Activated CD4-positive, alpha-beta T cell treated with anti-CD3 and anti-CD28 coated beads, Interleukin-2, amount 10 ng/mL, durations not matched to agents 24 days and 14 days (primary cell): Measurements from ENCODE around the gene DPYSL4. TPM values are rescaled to one million over a fixed set of nuclear protein-coding genes. Genes with fewer than 3 reads are reported as not detected.

Source experiments
- DNase-seq: peaks from one replicate; pipeline ENCODE4 v3.0.0; 2022
- H3K27ac Mint-ChIP-seq: one replicate; pipeline ENCODE4 v1.8.0; 2022; ENCODE audit warnings: mild to moderate bottlenecking, mixed read lengths
- H3K27me3 Mint-ChIP-seq: one replicate; pipeline ENCODE4 v1.8.0; 2022; ENCODE audit warnings: mixed read lengths
- H3K36me3 Mint-ChIP-seq: one replicate; pipeline ENCODE4 v1.8.0; 2022; ENCODE audit warnings: low read depth, mild to moderate bottlenecking, mixed read lengths
- H3K4me1 Mint-ChIP-seq: one replicate; pipeline ENCODE4 v1.8.0; 2021; ENCODE audit warnings: mixed read lengths
- H3K4me3 Mint-ChIP-seq: one replicate; pipeline ENCODE4 v1.8.0; 2022; ENCODE audit warnings: mild to moderate bottlenecking, moderate library complexity, mixed read lengths
- H3K9me3 Mint-ChIP-seq: one replicate; pipeline ENCODE4 v1.8.0; 2021; ENCODE audit warnings: mixed read lengths
- intact Hi-C: fragments of 100-400 bp; cut with micrococcal nuclease; formaldehyde crosslinking; loops from one replicate; pipeline ENCODE4 v1.15.1; 2023
- total RNA-seq: library from RNA; stranded (reverse); gene quantifications from 2 replicates; pipeline ENCODE4 v1.2.3, GENCODE V29; 2022

DPYSL4 gene
- total RNA-seq, 1 donor from 2014 or later = 32.5 TPM

DNA sequence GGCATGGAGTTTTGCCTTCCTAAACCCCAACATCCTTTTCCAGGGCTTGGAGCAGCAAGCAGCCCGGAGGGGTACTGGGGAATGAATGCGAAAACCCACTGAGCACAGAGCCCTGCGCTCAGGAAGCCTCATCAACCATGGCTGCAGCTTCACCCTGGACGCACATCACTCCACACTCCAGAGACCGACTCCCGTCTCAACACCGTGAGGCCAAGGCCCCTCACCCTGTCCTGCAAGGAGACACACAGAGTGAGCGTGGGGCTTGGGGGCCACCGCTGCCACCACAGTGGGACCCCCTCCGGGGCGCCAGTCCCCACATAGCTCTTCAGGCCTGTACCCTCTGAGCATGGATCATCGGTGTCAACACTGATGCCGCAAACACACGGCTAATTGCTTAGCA, 41.9 kb downstream of the DPYSL4 start:
- Mint-ChIP-seq H3K9me3 (no peaks in the 10 kb centered on the region), H3K27ac (peak overlapping the region; percentile 58), H3K27me3 (no peaks in the 10 kb centered on the region), H3K4me3 (no peak overlapping the region), H3K36me3 (no peaks in the 10 kb centered on the region), H3K4me1 (peaks cover 35% of the 10 kb centered on the region)
- intact Hi-C loops = no loop called here
- no peak for DNase-seq

DNA sequence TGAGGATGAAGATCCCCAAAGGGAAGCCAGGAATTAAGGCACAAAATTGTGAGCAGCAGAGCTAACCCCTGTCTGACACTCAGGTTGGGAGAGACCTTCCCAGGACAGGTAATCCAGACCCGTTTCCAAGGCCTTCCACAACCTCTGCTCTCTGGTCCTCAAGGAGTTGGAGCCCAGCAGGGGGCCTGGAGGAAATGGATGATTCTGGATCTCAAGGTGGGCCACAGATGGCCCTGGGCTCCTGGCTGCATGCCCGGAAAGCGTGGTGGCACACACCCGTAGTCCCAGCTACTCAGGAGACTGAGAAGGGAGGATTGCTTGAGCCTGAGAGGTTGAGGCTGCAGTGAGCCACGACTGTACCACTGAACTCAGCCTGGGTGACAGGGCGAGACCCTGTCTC, 42.3 kb downstream of the DPYSL4 start:
- Mint-ChIP-seq H3K27ac (peak overlapping the region; percentile 94), H3K36me3 (no peaks in the 10 kb centered on the region)

DNA sequence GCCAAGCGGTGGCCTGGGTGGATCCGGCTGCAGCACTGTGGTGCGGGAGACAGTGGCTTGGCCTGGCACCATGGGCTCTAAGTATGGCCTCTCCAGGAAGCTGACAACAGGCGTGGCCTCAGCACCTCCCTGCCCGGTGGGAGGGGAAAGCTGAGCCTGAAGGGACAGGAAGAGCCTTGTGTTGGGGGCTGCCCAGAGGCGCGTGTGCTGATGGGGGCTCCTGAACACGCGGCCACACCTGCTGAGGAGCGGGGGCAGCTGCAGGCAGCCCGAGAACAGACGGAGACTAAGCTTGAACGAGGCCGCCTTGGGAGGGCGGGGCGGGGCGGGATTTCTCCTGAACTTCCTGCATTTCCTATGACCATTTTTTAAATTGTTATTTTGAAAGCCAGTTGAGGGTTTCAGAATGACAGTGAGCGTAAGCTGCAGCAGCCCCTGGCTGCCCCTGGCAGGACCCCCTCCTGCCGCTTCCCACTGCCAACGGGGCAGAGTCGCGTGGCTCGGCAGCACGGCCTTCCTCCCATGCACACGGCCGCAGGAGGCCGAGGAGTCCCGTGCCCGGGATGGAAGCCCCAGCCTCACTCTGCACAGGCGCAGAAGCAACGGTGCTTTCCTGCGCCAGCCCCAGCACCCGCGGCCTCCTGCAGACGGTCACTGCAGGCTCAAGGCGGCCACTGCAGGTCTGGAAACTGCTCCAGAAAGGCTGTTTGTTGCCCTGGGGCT, 43.2 kb downstream of the DPYSL4 start:
- Mint-ChIP-seq H3K27ac (peak overlapping the region; percentile 94), H3K4me1 (peaks cover 34% of the 10 kb centered on the region), H3K4me3 (peak overlapping the region; percentile 82), H3K9me3 (no peaks in the 10 kb centered on the region), H3K27me3 (no peaks in the 10 kb centered on the region), H3K36me3 (no peaks in the 10 kb centered on the region)
- peak; percentile 88 for DNase-seq
- intact Hi-C loops = loop anchor here (5.0 kb wide), 2 partner anchors 77 to 102 kb away; partner anchors contain the start of genes LRRC27 and STK32C

More for the DNA sequence above, 42.3 kb downstream of the DPYSL4 start:
- Mint-ChIP-seq H3K27me3 (no peaks in the 10 kb centered on the region), H3K4me1 (peaks cover 34% of the 10 kb centered on the region), H3K9me3 (no peaks in the 10 kb centered on the region), H3K4me3 (no peak overlapping the region)
- no peak for DNase-seq
- intact Hi-C loops = no loop called here

DNA sequence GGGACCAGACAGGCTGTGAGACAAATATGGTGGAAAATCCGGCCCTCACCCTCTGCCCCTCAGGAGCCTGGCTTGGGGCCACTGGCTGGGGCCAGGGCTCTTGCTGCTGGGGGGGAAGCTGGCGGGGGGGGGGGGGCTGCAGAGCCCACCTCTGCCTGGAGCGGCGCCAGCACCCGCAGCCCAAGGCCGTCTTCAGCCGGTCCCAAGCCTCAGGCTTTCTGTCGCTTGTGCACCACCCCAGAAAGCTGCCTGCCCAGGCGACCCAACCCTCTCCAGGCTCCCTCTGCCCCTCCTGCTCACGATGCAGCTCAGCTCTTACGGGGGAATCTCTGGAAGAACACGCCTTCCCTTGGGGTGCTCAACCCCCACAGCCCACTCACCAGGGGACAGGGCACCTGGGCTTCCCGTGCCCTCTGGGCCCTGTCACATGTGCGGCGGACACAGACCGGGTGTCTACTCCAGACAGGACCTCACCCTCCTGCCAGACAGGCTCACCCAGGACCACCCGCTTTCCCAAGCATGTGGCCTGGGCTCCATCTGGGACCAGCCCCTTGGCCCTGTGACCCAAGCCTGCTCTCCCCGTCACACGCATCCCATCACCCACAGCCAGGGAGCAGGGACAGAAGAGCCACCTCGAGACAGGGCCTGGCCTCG, 43.9 kb downstream of the DPYSL4 start:
- Mint-ChIP-seq H3K4me3 (peak overlapping the region; percentile 82), H3K27ac (peak overlapping the region; percentile 94), H3K4me1 (peaks cover 34% of the 10 kb centered on the region), H3K27me3 (no peaks in the 10 kb centered on the region), H3K9me3 (no peaks in the 10 kb centered on the region), H3K36me3 (no peaks in the 10 kb centered on the region)
- intact Hi-C loops = loop anchor here (5.0 kb wide), 2 partner anchors 77 to 102 kb away; partner anchors contain the start of genes LRRC27 and STK32C
- no peak for DNase-seq

DNA sequence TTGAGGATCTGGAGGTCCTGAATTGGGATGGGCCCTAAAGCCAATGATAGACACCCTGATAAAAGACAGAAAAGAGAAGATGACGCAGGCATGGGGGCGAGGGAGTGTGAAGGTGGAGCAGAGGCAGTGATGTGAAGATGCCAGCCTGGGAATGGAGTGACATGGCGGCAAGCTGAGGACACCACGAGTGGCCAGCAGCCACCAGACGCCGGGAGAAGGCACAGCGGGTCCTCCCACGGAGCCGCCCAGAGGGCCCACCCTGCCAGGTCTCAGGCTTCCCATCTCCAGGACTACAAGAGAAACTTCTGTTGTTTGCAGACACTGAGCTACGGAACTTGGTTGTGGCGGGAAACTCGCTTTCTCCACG, 44.9 kb downstream of the DPYSL4 start:
- Mint-ChIP-seq H3K9me3 (no peaks in the 10 kb centered on the region), H3K4me3 (peak overlapping the region; percentile 8), H3K4me1 (peaks cover 34% of the 10 kb centered on the region), H3K36me3 (no peaks in the 10 kb centered on the region), H3K27ac (peak overlapping the region; percentile 82), H3K27me3 (no peaks in the 10 kb centered on the region)
- intact Hi-C loops = loop anchor here (5.0 kb wide), 2 partner anchors 76 to 101 kb away; partner anchors contain the start of genes LRRC27 and STK32C
- no peak for DNase-seq

DNA sequence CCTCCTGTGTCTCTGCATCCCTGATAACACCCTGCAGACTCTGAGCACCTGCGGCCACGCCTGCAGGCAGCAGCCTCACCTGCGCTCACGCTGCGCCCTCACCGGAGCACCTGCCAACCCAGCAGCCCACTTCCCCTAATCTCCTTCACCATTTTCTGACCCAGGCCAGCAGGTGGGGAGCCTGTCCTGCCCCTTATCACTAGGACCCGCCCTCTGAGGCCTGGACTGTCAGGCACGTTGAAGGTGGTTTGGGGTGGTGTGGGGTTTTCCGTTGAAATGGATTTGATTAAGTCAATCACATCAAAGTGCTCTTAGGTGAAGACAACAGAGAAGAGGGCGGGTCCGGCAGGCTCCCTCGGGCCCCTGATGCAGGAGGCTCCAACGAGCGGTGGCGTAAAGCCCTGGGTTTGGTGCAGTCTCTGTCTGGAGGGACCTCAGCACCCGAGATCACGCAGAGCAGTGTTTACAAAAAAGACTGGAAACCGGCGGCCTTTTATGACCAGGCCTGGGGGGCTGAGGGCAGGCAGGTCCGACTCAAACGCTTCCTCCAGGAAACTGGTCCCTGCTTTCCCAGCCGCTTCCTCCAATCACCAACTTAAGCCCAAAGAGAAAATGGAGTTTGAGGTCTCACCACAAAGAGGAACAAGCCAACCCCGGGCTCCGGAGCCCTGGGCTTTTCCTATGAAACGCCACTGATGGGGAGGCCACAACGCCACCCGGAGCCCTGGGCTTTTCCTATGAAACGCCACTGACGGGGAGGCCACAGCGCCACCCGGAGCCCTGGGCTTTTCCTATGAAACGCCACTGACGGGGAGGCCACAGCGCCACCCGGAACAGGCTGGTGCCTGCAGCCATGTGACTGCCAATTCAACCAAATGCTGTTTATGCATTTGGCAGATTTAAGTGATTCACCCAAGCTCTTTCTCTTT, 45.5 kb downstream of the DPYSL4 start:
- peaks cover 32% of the 10 kb centered on the region for H3K4me1 Mint-ChIP-seq
- intact Hi-C loops = loop anchor here (5.0 kb wide), 2 partner anchors 75 to 100 kb away; partner anchors contain the start of genes LRRC27 and STK32C
- peak overlapping the region; percentile 55 for H3K4me3 Mint-ChIP-seq
- H3K36me3 Mint-ChIP-seq = no peaks in the 10 kb centered on the region
- peak; percentile 78 for DNase-seq
- H3K9me3 Mint-ChIP-seq = no peaks in the 10 kb centered on the region
- H3K27me3 Mint-ChIP-seq = no peaks in the 10 kb centered on the region
- peak overlapping the region; percentile 82 for H3K27ac Mint-ChIP-seq

DNA sequence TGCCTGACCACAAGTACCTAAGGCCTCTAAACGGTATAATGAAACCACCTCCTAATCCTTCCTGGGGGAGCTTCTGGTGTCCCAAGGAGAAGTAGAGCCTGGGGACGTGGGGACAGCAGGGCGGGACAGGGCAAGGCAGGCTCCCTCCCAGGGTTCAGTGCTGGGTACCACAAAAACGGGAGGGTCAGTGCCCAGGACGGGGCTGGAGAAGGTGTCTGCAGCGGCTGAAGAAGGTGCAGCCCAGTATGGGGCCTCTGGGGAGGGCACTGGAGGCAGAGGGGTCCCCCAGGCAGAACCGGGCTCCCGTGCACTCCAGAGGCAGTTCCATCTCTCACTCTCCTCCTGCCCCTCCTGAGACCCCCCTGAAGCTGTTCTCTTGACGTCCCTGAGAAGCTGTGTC, 46.2 kb downstream of the DPYSL4 start:
- Mint-ChIP-seq H3K4me3 (peak overlapping the region; percentile 26), H3K9me3 (no peaks in the 10 kb centered on the region), H3K36me3 (no peaks in the 10 kb centered on the region), H3K4me1 (peaks cover 29% of the 10 kb centered on the region), H3K27me3 (no peaks in the 10 kb centered on the region), H3K27ac (peak overlapping the region; percentile 82)
- intact Hi-C loops = loop anchor here (5.0 kb wide), 2 partner anchors 74 to 99 kb away; partner anchors contain the start of genes LRRC27 and STK32C
- no peak for DNase-seq

DNA sequence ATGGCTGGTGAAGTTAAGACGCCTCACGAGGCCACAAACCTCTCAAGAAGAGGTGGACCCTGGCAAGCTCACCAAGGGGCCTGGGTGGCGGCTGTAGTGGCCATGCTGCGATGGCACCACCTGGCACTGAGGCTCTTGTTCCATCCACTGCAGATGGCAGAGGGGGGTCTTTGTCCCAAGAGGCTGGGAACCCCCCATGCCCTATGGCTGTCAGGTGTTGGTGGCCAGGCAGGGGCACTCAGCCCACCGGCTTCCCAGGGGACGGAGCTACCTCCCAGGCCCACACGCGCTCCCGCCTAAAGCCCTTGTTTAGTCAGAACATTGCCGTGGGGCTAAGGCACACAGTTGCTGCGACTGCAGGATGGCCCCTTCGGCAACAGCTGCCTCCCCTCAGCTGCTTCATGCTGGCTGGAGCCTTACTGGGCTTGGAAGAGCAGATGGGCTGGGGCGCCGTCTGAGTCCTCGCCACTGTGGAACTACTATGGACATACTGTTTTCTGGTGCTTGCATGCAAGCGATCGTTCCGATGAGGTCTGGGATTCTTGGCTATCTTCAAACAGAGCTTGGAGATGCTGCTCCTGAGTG, 46.8 kb downstream of the DPYSL4 start:
- Mint-ChIP-seq H3K36me3 (no peaks in the 10 kb centered on the region), H3K9me3 (no peaks in the 10 kb centered on the region), H3K27me3 (no peaks in the 10 kb centered on the region), H3K4me1 (peaks cover 29% of the 10 kb centered on the region), H3K27ac (no peak overlapping the region), H3K4me3 (no peak overlapping the region)
- intact Hi-C loops = loop anchor here (5.0 kb wide), 2 partner anchors 74 to 99 kb away; partner anchors contain the start of genes LRRC27 and STK32C
- DNase-seq = no peak

DNA sequence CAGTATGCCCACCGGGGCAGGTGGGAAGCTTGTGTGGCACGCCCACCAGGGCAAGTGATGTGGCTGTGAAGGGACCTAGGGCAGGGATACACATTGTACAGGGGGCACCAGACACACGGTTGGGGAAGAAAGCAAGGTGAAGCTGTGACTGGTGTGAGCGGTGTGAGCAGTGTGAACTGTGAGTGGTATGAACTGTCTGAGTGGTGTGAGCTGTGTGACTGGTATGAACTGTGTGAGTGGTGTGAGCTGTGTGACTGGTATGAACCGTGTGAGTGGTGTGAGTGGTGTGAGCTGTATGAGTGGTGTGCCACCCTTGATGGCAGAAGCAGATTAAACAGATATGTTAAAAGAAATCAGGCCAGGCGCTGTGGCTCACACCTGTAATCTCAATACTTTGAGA, 48.1 kb downstream of the DPYSL4 start:
- Mint-ChIP-seq H3K4me1 (peaks cover 22% of the 10 kb centered on the region), H3K36me3 (no peaks in the 10 kb centered on the region), H3K9me3 (no peaks in the 10 kb centered on the region), H3K27ac (no peak overlapping the region), H3K4me3 (no peak overlapping the region), H3K27me3 (no peaks in the 10 kb centered on the region)
- intact Hi-C loops = loop anchor here (5.0 kb wide), 2 partner anchors 72 to 97 kb away; partner anchors contain the start of genes LRRC27 and STK32C
- no peak for DNase-seq

DNA sequence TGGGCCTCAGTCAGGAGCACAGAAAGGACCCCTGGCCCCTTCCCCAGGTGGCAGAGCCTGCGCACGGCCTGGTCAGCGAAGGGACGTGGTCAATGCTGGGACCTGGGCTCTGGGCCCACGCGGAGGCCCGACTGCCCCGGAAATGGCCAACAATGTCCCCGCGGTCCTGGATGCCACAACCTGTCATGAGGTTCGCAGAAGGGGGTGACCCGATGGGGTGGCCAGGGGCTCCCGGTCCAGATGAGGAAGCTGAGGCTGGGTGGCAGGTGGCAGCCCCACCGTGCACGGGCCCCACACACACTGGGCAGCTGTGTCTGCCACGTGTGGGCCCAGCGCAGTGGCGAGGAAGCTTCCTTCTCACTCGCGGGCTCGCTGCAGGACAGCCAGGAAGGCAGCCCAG, 49.4 kb downstream of the DPYSL4 start:
- Mint-ChIP-seq H3K36me3 (no peaks in the 10 kb centered on the region), H3K4me3 (no peak overlapping the region), H3K27ac (no peak overlapping the region), H3K9me3 (no peaks in the 10 kb centered on the region), H3K27me3 (no peaks in the 10 kb centered on the region), H3K4me1 (peaks cover 18% of the 10 kb centered on the region)
- intact Hi-C loops = no loop called here
- DNase-seq = no peak

DNA sequence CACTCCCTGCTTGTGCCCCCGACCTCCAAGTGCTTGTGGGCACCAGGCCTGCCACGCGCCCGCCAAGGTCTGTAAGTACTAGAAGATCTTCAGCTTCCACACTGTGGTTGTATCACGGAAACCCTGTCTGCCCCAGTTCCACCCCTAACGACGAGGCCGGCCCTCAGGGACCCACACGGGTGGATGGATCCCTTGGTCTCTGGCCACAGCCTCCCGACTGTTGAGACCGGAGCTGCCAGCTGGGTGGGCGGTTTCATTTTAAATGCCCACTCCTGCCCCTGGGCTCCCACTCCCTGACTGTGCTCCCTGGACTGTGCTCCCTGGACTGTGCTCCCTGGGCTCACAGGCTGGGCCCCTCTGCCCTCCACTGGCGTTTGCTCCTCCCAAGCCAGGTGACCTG, 50.1 kb downstream of the DPYSL4 start:
- Mint-ChIP-seq H3K9me3 (no peaks in the 10 kb centered on the region), H3K36me3 (no peaks in the 10 kb centered on the region), H3K27ac (no peak overlapping the region), H3K4me1 (peaks cover 14% of the 10 kb centered on the region), H3K4me3 (no peak overlapping the region), H3K27me3 (no peaks in the 10 kb centered on the region)
- no peak for DNase-seq
- intact Hi-C loops = no loop called here

DNA sequence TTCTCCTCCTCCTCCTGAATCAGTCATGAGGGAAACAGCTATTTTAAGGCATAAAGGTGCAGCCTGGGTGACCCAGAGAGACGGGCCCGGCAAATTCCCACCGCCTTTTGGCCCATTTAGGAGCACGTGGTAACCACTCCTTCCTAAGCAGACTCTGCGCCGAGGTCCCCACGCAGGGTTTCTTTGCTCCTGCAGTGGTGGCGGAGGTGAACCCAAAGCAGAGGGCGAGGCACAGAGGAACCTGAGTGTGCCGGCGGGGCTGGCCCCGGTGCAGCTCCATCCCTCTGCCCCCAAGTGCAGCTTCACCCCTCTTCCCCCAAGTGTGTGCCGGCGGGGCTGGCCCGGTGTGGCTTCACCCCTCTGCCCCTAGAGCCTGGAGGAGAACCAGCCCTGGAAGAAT, 50.6 kb downstream of the DPYSL4 start:
- DNase-seq = no peak
- Mint-ChIP-seq H3K4me3 (no peak overlapping the region), H3K9me3 (no peaks in the 10 kb centered on the region), H3K27me3 (no peaks in the 10 kb centered on the region), H3K4me1 (peaks cover 9% of the 10 kb centered on the region), H3K36me3 (no peaks in the 10 kb centered on the region), H3K27ac (no peak overlapping the region)
- intact Hi-C loops = no loop called here

DNA sequence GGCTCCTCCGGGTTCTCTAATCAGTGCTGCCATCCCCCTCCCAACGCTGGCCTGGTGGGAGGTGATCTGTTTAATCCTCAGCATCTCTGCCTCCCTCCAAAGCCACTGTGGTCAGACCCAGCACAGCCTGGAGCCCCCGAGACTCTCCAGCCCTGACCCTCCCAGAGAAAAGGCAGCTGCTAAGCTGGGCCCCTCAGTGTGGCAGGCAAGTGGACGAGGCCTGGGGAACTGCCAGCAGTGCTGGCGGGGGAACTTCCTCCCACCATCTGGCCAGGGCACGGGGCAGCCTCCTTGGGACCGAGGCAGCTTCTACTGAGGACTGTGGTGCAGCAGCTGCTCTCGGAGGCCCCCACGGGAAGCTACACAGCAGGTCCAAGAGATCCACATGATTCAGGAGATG, 51.1 kb downstream of the DPYSL4 start:
- DNase-seq = no peak
- intact Hi-C loops = no loop called here
- Mint-ChIP-seq H3K27ac (no peak overlapping the region), H3K4me1 (peaks cover 5% of the 10 kb centered on the region), H3K4me3 (no peak overlapping the region), H3K9me3 (no peaks in the 10 kb centered on the region), H3K36me3 (no peaks in the 10 kb centered on the region), H3K27me3 (no peaks in the 10 kb centered on the region)
